ENCODE data around the gene LMO1. TPM values are rescaled to one million over a fixed set of nuclear protein-coding genes. Genes with fewer than 3 reads are reported as not detected.

LMO1 gene
- total RNA-seq, 4 donors from 2014 or later, result not detected

- Histone ChIP-seq H3K36me3 (no peaks in the 10 kb centered on the region), H3K4me3 (no peak overlapping the region), H3K27ac (no peak overlapping the region), H3K27me3 (peaks cover 0 to 4% of the 10 kb centered on the region in 2 donors), H3K4me1 (peaks cover 0 to 6% (median 0%) of the 10 kb centered on the region in 4 donors), H3K9me3 (no peaks in the 10 kb centered on the region)
- TF ChIP-seq EP300 (IDR thresholded peaks at IDR 0.05) (no peak), POLR2A (IDR thresholded peaks at IDR 0.05) (no peak), CTCF (IDR thresholded peaks at IDR 0.05) (no peak)
- WGBS, 2 donors, result 78 to 87% methylated on average over 6 to 7 of the region's 7 CpGs
- no peak for DNase-seq (ENCODE audit: low spot score in 2 of 2)
Measured at GRCh38 chr11:8228231-8228630, 35.4 kb downstream of the LMO1 start.

DNA sequence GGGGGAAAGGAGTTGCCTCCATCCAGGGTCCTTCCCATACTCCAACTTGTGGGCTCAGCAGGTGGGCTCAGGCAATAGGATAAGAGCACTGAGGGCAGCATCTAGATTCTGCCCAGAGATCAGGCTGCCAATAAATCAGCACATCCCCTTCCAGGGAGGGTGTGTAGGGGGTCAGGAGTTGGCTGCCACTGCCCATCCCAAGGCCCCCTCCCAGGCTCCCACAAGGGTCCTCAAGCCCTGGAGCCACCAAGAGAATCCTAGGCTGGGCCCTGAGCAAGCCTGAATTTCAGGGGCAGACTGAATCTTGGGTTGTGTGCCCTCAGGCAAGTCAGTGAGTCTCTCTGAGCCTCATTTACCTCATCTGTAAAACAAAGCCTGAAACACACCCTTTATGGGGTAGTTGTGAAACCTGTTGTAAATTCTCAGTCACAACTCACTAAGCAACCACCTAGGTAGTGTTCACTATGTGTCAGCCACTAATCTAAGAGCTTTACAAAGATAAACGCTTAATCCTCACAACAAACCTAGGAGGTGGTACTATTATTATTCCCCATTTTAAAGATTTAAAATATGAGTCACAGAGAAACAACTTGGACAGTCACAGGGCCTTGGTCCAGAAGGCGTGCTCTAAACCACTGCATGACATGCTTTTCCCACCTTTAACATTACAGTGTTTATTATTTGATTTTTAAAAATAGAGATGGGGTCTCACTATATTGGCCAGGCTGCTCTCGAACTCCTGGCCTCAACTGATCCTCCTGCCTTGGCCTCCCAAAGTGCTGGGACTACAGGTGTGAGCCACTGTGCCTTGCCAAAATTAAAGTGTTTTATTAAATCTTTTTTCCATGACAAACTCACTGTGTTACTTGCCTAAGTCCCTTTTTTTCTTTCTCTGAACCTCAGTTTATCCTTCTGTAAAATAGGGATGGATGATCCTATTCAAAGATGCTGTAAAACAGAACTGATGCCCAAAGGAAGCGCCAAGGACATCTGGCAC, 36.2 kb downstream of the LMO1 start:
- Histone ChIP-seq H3K36me3 (no peaks in the 10 kb centered on the region), H3K27me3 (peaks cover 0 to 4% of the 10 kb centered on the region in 2 donors), H3K4me3 (no peak overlapping the region), H3K27ac (no peak overlapping the region), H3K9me3 (no peaks in the 10 kb centered on the region), H3K4me1 (peaks cover 0 to 6% (median 0%) of the 10 kb centered on the region in 4 donors)
- no peak for DNase-seq (ENCODE audit: low spot score in 2 of 2)
- WGBS, 2 donors, result 81 to 87% methylated on average over 4 of the region's 4 CpGs
- no peak for TF ChIP-seq POLR2A (IDR thresholded peaks at IDR 0.05)
- no peak for TF ChIP-seq CTCF (IDR thresholded peaks at IDR 0.05)
- TF ChIP-seq EP300 (IDR thresholded peaks at IDR 0.05), result no peak

GRCh38 chr11:8225589-8226036, 38.1 kb downstream of the LMO1 start:
- Histone ChIP-seq H3K4me3 (no peak overlapping the region), H3K4me1 (peaks cover 0 to 6% (median 0%) of the 10 kb centered on the region in 4 donors), H3K27ac (no peak overlapping the region), H3K27me3 (peaks cover 0 to 4% of the 10 kb centered on the region in 2 donors), H3K36me3 (no peaks in the 10 kb centered on the region), H3K9me3 (no peaks in the 10 kb centered on the region)
- peak; percentile 48 to 89 for DNase-seq (ENCODE audit: low spot score in 2 of 2)
- WGBS, 2 donors, result 4 to 9% methylated on average over 8 of the region's 8 CpGs
- TF ChIP-seq EP300 (IDR thresholded peaks at IDR 0.05) (no peak), CTCF (IDR thresholded peaks at IDR 0.05) (peak; percentile 79 to 96 (median 94))

DNA sequence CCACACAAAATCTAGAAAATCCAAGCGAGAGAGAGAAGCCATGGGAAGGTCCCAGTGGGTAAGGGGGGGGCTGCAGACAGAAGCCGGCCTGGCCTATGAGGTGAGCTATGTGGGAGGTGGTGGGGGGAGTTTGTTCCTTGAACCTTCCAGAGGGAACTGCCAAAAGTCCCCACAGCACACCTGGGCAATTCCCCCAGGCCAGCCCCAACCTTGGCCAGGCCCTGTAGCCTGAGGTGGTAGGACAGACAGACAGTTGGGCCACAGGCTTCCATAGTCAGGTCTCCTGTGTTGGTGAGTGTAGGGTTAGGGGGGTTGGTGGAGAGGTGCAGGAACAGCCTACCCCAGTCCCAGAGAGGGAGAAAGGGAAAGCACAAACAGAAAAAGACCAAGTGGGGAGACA, 39.0 kb downstream of the LMO1 start:
- Histone ChIP-seq H3K4me1 (peaks cover 0 to 6% (median 0%) of the 10 kb centered on the region in 4 donors), H3K9me3 (no peaks in the 10 kb centered on the region), H3K27ac (no peak overlapping the region), H3K4me3 (no peak overlapping the region), H3K36me3 (no peaks in the 10 kb centered on the region), H3K27me3 (peaks cover 0 to 4% of the 10 kb centered on the region in 2 donors)
- no peak for DNase-seq (ENCODE audit: low spot score in 2 of 2)
- TF ChIP-seq POLR2A (IDR thresholded peaks at IDR 0.05) (no peak), CTCF (IDR thresholded peaks at IDR 0.05) (no peak), EP300 (IDR thresholded peaks at IDR 0.05) (no peak)
- 35 to 68% methylated on average over 2 of the region's 2 CpGs for WGBS, 2 donors

- Histone ChIP-seq H3K36me3 (no peaks in the 10 kb centered on the region), H3K4me1 (peaks cover 0 to 6% (median 0%) of the 10 kb centered on the region in 4 donors), H3K9me3 (no peaks in the 10 kb centered on the region), H3K4me3 (no peak overlapping the region), H3K27me3 (peaks cover 0 to 4% of the 10 kb centered on the region in 2 donors), H3K27ac (no peak overlapping the region)
- no peak for TF ChIP-seq EP300 (IDR thresholded peaks at IDR 0.05)
- TF ChIP-seq CTCF (IDR thresholded peaks at IDR 0.05), result no peak
- no peak for TF ChIP-seq POLR2A (IDR thresholded peaks at IDR 0.05)
- 72 to 80% methylated on average over 13 of the region's 13 CpGs for WGBS, 2 donors
- no peak for DNase-seq (ENCODE audit: low spot score in 2 of 2)
Measured at GRCh38 chr11:8224161-8224591, 39.5 kb downstream of the LMO1 start.
